Hematopoietic multipotent progenitor cell (in vitro differentiated cells): ENCODE data around the gene FHIP2A. TPM values are rescaled to one million over a fixed set of nuclear protein-coding genes. Genes with fewer than 3 reads are reported as not detected.
"Not testable (repeated sequence)": the region's sequence is repeated elsewhere in the genome, so short reads cannot be mapped to it uniquely, and the experiment has no call there.

Source experiments
- DNase-seq, 3 donors: peaks; one replicate each; pipeline ENCODE4 v3.0.0-alpha.2; 2011 to 2015; ENCODE audit warnings: low read depth in 2 of 3, low spot score in 2 of 3
- total RNA-seq: library from RNA; depleted of rRNA; stranded (reverse); fragments of >200 nt; gene quantifications from one replicate; pipeline ENCODE4 v1.2.3, GENCODE V29; 2012

The FHIP2A gene
- total RNA-seq, 1 donor: 14.8 TPM

- no peak for DNase-seq
These were observed 9.7 kb upstream of the FHIP2A start for GRCh38 chr10:114811862-114812261.

DNA sequence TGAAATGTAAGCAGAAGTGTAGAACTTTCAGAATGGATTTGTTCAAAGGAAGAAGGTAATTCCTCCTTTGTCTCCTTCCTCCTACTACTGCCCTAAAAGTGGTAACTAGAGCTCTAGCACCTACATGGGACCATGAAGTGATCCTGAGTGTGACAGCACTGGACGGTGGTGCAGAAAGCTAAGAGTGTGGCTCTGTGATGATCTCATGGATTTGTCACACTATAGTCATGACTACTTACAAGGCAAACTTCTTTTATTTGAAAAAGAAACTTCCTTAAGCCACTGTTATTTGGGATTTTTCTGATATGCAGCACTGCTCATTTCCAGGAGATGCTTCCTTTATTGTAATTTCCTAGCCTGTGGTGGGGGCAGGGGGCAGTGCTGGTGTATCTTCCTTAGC is 5.8 kb upstream of the FHIP2A start:
- no peak for DNase-seq

DNA sequence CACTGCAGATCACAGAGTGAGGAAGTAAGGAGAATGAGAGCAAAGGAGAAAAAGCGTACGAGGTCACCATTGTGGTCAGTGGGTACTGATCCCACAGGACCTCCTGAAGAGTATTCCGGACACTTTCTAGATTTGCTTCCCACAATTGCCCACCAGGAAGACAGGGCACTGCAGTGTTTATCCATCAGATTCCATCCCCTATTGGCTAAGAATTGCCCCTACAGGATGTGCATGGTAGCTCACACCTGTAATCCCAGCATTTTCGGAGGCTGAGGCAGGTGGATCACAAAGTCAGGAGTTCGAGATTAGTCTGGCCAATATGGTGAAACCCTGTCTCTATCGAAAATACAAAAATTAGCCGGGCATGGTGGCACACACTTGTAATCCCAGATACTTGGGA is 5.3 kb upstream of the FHIP2A start:
- no peak for DNase-seq

GRCh38 chr10:114819322-114819721 is 2.3 kb upstream of the FHIP2A start:
- no peak for DNase-seq

DNA sequence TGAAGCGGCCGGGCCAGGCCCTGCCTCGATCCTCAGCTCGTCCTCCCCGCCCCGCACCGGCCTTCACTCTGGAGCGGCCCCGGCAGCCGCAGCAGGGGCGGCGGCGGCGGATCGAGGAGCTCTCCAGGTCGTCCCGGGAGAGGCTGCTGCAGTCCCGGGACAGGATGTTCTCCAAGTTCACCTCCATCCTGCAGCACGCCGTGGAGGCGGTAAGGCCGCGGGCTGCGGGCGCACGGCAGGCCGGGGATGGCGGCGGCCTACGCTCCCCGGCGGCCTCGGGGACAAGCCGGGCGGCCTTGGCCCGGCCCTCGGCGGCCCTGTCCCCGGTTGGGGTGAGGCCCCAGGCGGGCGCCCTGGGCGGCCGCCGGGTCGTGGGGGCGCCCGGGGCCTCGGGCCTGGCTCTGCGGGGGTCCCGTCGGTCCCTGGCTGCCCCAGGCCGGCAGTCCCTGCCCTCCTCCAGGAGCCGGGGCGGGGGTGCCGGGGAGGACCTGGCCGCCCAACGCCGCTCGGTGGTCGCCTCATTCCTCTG is 399 bp downstream of the FHIP2A start:
- peak in 2 of 3 donors; percentile 41 to 61 for DNase-seq

DNA sequence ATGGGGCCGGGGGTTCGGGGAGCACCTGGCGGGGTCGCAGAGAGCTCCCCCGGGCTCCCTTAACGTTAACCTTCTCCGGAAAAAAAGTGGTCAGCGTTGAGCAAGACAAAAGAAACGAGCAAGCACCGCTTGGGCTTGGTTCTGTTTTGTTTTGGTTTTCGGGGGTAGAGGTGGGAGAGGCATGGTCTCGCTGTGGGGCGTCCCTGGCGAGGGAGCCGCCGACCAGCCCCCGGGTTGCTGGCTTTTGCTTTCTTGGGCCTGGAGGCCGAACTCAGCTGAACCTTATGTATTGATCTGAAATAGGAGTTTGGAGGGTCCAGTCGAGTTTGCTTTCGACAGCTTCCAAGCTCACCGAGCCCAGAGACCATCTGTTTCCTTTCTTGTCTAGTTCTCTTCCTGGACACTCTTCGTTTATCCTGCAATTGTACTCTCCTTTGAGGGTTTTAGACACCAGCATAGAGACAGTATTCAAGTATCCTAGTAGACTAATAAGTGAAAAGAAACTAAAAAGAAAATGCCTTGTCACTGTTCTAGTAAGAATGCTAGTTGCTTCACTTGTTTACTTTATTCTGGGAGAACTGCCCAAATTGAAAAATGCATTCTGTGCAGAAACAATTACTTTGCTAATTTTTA is 980 bp downstream of the FHIP2A start:
- peak in 2 of 3 donors; percentile 47 to 71 for DNase-seq

- DNase-seq: no peak
These were observed 1.5 kb downstream of the FHIP2A start for GRCh38 chr10:114823077-114823463.

- DNase-seq: no peak
These were observed 2.8 kb downstream of the FHIP2A start for GRCh38 chr10:114824391-114824790.

GRCh38 chr10:114825513-114826253 is 4.1 kb downstream of the FHIP2A start:
- no peak for DNase-seq

- DNase-seq: no peak
These were observed 7.8 kb downstream of the FHIP2A start for GRCh38 chr10:114829160-114829909.

DNA sequence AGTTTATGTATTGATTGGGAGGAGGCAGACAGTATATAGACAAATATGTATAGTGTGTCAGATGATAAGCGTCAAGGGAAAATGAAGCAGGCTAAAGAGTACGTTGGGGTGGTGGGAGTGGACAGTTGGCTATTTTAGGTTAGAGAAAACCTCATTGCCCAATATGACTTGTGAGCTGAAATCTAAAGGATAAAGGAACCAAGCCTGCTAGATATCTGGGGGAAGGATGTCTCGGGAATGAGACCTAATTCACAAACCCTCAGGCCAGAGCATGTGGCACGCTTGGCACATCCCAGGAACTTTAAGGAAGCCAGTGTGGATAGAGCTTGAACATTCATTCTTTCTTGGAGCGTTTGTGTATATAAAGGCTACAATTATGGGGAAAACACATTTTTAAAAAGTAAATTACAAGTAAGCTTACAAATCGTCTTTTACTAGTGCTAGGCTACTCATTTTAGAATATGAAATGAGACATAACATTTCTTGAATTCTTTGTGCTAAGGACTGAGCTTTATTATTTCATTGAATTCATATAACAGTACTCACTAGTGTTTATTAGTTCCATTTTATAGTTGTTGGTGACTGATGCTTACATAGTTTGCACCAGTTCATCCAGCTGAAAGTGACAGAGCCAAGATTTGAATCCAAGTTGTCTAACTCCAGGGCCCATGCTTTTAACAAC is 9.7 kb downstream of the FHIP2A start:
- DNase-seq: no peak

GRCh38 chr10:114837690-114838089 is 16.1 kb downstream of the FHIP2A start:
- DNase-seq: no peak

GRCh38 chr10:114839901-114840300 is 18.3 kb downstream of the FHIP2A start:
- no peak for DNase-seq

DNA sequence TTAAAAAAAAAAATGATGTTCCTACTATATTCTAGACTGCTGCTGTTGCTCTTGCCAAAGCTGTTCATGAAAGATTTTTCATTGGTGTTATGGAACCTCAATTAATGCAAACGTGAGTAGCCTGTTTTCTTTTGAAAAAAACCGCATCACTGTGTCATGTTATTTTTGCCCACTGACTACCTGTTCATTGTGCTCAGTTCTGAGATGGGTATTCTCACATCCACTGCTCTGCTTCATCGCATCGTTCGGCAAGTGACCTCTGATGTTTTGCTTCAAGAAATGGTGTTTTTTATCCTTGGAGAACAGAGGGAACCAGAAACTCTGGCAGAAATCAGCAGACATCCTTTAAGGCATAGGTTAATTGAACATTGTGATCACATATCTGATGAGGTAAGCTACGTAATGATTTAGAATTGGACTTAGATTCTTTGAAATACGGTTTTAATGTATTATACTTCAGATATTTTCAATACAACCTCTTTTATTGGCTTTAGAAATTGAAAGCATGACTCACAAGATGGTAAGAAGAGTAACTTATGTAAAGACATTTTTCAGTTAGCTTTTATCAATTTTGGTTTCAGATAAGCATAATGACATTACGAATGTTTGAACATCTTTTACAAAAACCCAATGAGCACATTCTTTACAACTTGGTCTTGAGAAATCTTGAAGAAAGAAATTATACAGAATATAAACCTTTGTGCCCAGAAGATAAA is 24.6 kb downstream of the FHIP2A start:
- DNase-seq: no peak

- DNase-seq: not testable (repeated sequence)
These were observed 25.9 kb downstream of the FHIP2A start for GRCh38 chr10:114847517-114847916.

DNA sequence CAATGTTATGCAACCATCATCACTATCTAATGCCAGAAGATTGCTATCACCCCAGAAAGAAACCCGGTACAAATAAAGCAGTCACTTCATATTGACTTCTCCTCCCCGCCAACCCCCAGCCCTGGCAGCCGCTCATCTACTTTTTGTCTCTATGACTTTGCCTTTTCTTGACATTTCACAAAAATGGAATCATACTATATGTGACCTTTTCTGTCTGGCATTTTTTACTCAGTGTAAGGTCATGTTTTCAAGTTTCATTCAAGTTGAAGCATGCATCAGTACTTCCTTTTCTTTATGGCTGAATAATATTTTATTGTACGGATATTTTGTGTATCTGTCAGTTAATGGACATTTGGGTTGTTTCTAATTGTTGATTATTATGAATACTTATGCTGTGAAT is 28.1 kb downstream of the FHIP2A start:
- DNase-seq: no peak

DNA sequence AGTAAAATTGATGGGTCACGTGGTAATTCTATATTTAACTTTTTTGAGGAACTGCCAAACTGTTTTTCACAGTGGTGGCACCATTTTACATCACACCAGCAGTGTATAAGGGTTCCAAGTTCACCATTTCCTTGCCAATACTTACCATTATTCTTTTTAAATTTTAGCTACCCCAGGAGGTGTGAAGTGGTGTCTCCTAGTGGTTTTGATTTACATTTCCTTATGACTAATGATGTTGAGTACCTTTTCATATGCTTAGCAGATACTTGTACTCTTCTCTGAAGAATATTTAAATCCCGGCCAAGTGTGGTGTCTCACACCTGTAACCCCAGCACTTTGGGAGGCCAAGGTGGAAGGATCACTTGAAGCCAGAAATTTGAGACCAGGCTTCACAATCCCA is 28.5 kb downstream of the FHIP2A start:
- DNase-seq: no peak

DNA sequence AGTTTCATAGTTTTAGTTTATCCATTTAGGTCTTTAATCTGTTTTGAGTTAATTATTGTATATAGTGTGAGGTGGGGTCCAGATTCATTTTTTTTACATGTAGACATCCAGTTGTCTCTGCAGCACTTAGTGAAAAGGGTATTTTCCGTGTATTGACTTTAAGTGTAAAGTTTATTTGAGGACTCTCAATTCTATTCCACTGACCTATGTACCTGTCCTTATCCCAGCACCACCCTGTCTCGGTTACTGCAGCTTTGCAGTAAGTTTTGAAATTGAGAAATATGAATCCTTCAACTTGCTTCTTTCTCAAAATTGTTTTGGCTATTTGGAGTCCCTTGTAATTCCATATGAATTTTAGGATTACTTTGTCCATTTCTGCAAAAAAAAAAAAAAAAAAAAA is 29.8 kb downstream of the FHIP2A start:
- no peak for DNase-seq

DNA sequence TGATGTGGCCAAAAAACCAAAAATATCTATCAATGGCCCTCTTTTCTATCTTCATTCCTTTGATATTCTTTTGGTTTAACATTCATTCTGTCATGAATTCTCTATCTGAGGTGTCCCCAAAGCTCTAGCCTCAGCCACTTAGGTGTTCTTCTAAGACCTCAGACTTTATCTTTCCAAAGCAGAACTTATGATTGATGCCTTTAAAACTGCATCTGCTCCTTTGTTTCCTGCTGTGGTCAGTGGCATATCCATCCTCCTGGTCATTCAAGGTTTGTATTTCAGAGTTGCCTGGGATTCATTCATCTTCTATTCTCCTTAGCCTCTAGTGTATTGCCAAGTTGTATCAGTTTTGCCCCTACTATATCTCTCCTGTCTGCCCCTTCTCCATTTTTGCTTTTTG is 30.6 kb downstream of the FHIP2A start:
- peak in 2 of 3 donors; percentile 66 to 93 for DNase-seq

- no peak for DNase-seq
These were observed 33.3 kb downstream of the FHIP2A start for GRCh38 chr10:114854906-114855305.
